Measurements from ENCODE around the gene ACOT11. TPM values are rescaled to one million over a fixed set of nuclear protein-coding genes. Genes with fewer than 3 reads are reported as not detected.

The ACOT11 gene
- total RNA-seq, 1 donor from 2014 or later, result 3.1 TPM

GRCh38 chr1:54581621-54582035 is 33.6 kb downstream of the ACOT11 start:
- no peaks in the 10 kb centered on the region for H3K27me3 Mint-ChIP-seq (ENCODE audit: low read depth)
- no peaks in the 10 kb centered on the region for H3K9me3 Mint-ChIP-seq
- H3K4me1 Mint-ChIP-seq, result peaks cover 17% of the 10 kb centered on the region
- no peak for DNase-seq (ENCODE audit: low read depth, low spot score)
- no peak overlapping the region for H3K27ac Mint-ChIP-seq (ENCODE audit: unreplicated experiment)
- TF ChIP-seq CTCF (conservative IDR thresholded peaks at IDR 0.05), result no peak
- H3K36me3 Mint-ChIP-seq (ENCODE audit: low read depth), result no peaks in the 10 kb centered on the region
- no peak overlapping the region for H3K4me3 Mint-ChIP-seq

- Mint-ChIP-seq H3K4me1 (peaks cover 17% of the 10 kb centered on the region), H3K36me3 (ENCODE audit: low read depth) (no peaks in the 10 kb centered on the region), H3K27ac (ENCODE audit: unreplicated experiment) (peak overlapping the region; percentile 27), H3K9me3 (no peaks in the 10 kb centered on the region), H3K4me3 (no peak overlapping the region), H3K27me3 (ENCODE audit: low read depth) (no peaks in the 10 kb centered on the region)
- no peak for DNase-seq (ENCODE audit: low read depth, low spot score)
- TF ChIP-seq CTCF (conservative IDR thresholded peaks at IDR 0.05), result no peak
These were observed 34.7 kb downstream of the ACOT11 start for GRCh38 chr1:54582566-54583306.

GRCh38 chr1:54583307-54583686 is 35.3 kb downstream of the ACOT11 start:
- TF ChIP-seq CTCF (conservative IDR thresholded peaks at IDR 0.05), result no peak
- DNase-seq (ENCODE audit: low read depth, low spot score), result no peak
- no peaks in the 10 kb centered on the region for H3K9me3 Mint-ChIP-seq
- H3K27me3 Mint-ChIP-seq (ENCODE audit: low read depth), result no peaks in the 10 kb centered on the region
- no peak overlapping the region for H3K4me3 Mint-ChIP-seq
- peaks cover 17% of the 10 kb centered on the region for H3K4me1 Mint-ChIP-seq
- H3K27ac Mint-ChIP-seq (ENCODE audit: unreplicated experiment), result no peak overlapping the region
- H3K36me3 Mint-ChIP-seq (ENCODE audit: low read depth), result no peaks in the 10 kb centered on the region

- H3K27ac Mint-ChIP-seq (ENCODE audit: unreplicated experiment), result no peak overlapping the region
These were observed 35.8 kb downstream of the ACOT11 start for GRCh38 chr1:54583871-54584270.

GRCh38 chr1:54584575-54584974 is 36.5 kb downstream of the ACOT11 start:
- Mint-ChIP-seq H3K36me3 (ENCODE audit: low read depth) (no peaks in the 10 kb centered on the region), H3K27ac (ENCODE audit: unreplicated experiment) (peak overlapping the region; percentile 87), H3K9me3 (no peaks in the 10 kb centered on the region), H3K4me1 (peaks cover 11% of the 10 kb centered on the region), H3K4me3 (no peak overlapping the region), H3K27me3 (ENCODE audit: low read depth) (no peaks in the 10 kb centered on the region)
- DNase-seq (ENCODE audit: low read depth, low spot score), result no peak
- TF ChIP-seq CTCF (conservative IDR thresholded peaks at IDR 0.05), result no peak

More at GRCh38 chr1:54583871-54584270, 35.8 kb downstream of the ACOT11 start:
- no peak for TF ChIP-seq CTCF (conservative IDR thresholded peaks at IDR 0.05)
- Mint-ChIP-seq H3K9me3 (no peaks in the 10 kb centered on the region), H3K27me3 (ENCODE audit: low read depth) (no peaks in the 10 kb centered on the region), H3K36me3 (ENCODE audit: low read depth) (no peaks in the 10 kb centered on the region), H3K4me1 (peaks cover 17% of the 10 kb centered on the region), H3K4me3 (no peak overlapping the region)
- no peak for DNase-seq (ENCODE audit: low read depth, low spot score)
